ENCODE results near the gene VPS11.

DNA sequence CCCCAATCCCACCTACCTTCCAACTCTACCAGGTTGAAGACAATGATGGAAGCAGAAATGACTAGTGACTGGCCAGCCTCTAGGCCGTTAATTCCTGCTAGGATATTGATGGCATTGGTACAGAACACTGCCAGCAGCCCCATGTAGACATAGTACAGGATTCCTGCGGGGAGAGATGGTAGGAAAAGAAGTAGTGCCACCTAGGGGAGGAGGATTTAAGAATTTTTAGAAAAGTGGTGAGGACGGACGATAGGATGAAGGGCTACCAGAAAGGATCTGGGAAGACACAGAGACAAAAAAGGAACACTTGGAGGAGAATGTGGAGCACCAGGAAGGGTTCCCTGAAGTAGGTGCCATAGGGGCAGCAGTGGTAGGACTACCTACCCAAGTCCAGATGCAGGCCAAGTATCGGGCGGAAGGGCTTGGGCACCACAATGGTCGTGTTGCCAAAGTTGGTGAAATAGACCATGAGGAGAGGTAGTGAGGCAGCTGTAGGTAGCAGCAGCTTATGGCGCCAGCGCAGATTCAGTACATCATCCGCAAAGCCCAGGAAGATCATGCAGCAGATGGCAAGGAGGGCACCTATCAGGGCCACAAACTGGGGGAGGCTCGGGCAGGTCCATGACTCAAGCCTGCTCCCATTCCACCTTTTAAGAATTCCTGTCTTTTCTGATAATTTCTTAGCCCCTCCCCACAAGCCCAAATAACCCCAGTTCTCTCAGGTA is 32.8 kb downstream of the VPS11 start:
- TF ChIP-seq, protein P1, sequence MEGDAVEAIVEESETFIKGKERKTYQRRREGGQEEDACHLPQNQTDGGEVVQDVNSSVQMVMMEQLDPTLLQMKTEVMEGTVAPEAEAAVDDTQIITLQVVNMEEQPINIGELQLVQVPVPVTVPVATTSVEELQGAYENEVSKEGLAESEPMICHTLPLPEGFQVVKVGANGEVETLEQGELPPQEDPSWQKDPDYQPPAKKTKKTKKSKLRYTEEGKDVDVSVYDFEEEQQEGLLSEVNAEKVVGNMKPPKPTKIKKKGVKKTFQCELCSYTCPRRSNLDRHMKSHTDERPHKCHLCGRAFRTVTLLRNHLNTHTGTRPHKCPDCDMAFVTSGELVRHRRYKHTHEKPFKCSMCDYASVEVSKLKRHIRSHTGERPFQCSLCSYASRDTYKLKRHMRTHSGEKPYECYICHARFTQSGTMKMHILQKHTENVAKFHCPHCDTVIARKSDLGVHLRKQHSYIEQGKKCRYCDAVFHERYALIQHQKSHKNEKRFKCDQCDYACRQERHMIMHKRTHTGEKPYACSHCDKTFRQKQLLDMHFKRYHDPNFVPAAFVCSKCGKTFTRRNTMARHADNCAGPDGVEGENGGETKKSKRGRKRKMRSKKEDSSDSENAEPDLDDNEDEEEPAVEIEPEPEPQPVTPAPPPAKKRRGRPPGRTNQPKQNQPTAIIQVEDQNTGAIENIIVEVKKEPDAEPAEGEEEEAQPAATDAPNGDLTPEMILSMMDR (IDR thresholded peaks at IDR 0.05; ENCODE audit: low read depth, low read length): peak; percentile 40
- no peak for TF ChIP-seq POLR2A (IDR thresholded peaks at IDR 0.05; ENCODE audit: extremely low read depth, insufficient read length)
- TF ChIP-seq, protein P2, sequence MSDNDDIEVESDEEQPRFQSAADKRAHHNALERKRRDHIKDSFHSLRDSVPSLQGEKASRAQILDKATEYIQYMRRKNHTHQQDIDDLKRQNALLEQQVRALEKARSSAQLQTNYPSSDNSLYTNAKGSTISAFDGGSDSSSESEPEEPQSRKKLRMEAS (IDR thresholded peaks at IDR 0.05; ENCODE audit: low read depth, low read length): no peak
- TF ChIP-seq MYC (IDR thresholded peaks at IDR 0.05; ENCODE audit: low read depth, low read length): no peak

Data from NB4 (cell line).